AG09309 (cell line): Measurements from ENCODE around the gene SWAP70.

ENCODE experiments used
- DNase-seq: peaks from one replicate; pipeline ENCODE4 v3.0.0-alpha.2; 2010; ENCODE audit warnings: low read depth
- H3K4me3 ChIP-seq: 2 replicates; pipeline ENCODE4 v1.5.1; 2011; ENCODE audit warnings: mild to moderate bottlenecking, low read depth, low read length, moderate library complexity; ENCODE audit not compliant: control insufficient read depth
- CTCF ChIP-seq: IDR thresholded peaks from 2 replicates; pipeline ENCODE4 v1.5.1; 2011; ENCODE audit warnings: mild to moderate bottlenecking, low read depth, low read length, inconsistent platforms; ENCODE audit not compliant: insufficient read depth, control insufficient read depth; ENCODE audit errors: missing control alignments

Gene SWAP70

GRCh38 chr11:9717040-9717357 lies 53.1 kb downstream of the SWAP70 start:
- no peak overlapping the region for H3K4me3 ChIP-seq
- DNase-seq: no peak
- TF ChIP-seq CTCF: no peak

- no peak overlapping the region for H3K4me3 ChIP-seq
- no peak for DNase-seq
Measured at GRCh38 chr11:9717719-9718118, 53.8 kb downstream of the SWAP70 start.

GRCh38 chr11:9718147-9718546 lies 54.3 kb downstream of the SWAP70 start:
- DNase-seq: no peak
- TF ChIP-seq CTCF: no peak
- no peak overlapping the region for H3K4me3 ChIP-seq

More at GRCh38 chr11:9717719-9718118, 53.8 kb downstream of the SWAP70 start:
- TF ChIP-seq CTCF: no peak

GRCh38 chr11:9719566-9720289 lies 55.9 kb downstream of the SWAP70 start:
- no peak for DNase-seq
- TF ChIP-seq CTCF: no peak
- no peak overlapping the region for H3K4me3 ChIP-seq

GRCh38 chr11:9720290-9720630 lies 56.4 kb downstream of the SWAP70 start:
- H3K4me3 ChIP-seq: no peak overlapping the region
- DNase-seq: no peak
- TF ChIP-seq CTCF: no peak

- no peak for DNase-seq
- no peak overlapping the region for H3K4me3 ChIP-seq
- TF ChIP-seq CTCF: no peak
Measured at GRCh38 chr11:9722023-9722422, 58.1 kb downstream of the SWAP70 start.

GRCh38 chr11:9722893-9723292 lies 59.0 kb downstream of the SWAP70 start:
- H3K4me3 ChIP-seq: no peak overlapping the region
- DNase-seq: no peak
- TF ChIP-seq CTCF: no peak
